GM12873 (cell line): Measurements from ENCODE around the gene RAB31.

ENCODE experiments used
- TF ChIP-seq, protein P1 (sequence below): IDR thresholded peaks from 2 replicates; pipeline ENCODE4 v1.5.1; 2012; ENCODE audit warnings: low read depth, mild to moderate bottlenecking, moderate library complexity, low read length, control low read depth; ENCODE audit not compliant: insufficient read depth; ENCODE audit errors: missing control alignments

The RAB31 gene

DNA sequence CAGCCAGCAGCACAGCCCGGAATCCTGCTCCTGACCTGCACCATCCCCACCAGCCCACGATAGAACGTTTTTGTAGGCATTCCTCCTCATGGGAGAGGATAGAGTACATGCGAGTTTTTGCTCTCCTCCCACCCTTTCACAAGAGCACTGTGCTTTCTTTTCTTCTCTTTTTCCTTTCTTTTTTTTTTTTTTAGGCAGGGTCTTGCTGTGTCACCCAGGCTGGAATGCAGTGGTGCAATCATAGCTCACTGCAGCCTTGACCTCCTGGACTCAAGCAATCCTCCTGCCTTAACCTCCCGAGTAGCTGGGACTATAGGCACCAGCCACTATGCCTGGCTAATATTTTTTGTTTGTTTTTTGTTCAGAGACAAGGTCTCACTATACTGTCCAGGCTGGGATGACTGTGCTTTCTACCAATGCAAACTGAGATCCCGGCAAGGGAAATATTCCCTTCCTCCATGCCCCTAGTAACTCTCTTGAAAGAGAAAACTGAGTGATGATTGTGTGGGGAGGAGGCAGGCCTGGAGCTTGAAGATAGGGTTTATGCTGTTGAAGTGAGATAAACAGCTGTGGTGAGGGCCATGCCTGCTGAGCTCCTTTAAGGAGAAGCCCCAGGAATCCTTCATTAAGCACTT is 95.1 kb downstream of the RAB31 start:
- TF ChIP-seq, protein P1, sequence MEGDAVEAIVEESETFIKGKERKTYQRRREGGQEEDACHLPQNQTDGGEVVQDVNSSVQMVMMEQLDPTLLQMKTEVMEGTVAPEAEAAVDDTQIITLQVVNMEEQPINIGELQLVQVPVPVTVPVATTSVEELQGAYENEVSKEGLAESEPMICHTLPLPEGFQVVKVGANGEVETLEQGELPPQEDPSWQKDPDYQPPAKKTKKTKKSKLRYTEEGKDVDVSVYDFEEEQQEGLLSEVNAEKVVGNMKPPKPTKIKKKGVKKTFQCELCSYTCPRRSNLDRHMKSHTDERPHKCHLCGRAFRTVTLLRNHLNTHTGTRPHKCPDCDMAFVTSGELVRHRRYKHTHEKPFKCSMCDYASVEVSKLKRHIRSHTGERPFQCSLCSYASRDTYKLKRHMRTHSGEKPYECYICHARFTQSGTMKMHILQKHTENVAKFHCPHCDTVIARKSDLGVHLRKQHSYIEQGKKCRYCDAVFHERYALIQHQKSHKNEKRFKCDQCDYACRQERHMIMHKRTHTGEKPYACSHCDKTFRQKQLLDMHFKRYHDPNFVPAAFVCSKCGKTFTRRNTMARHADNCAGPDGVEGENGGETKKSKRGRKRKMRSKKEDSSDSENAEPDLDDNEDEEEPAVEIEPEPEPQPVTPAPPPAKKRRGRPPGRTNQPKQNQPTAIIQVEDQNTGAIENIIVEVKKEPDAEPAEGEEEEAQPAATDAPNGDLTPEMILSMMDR = no peak

DNA sequence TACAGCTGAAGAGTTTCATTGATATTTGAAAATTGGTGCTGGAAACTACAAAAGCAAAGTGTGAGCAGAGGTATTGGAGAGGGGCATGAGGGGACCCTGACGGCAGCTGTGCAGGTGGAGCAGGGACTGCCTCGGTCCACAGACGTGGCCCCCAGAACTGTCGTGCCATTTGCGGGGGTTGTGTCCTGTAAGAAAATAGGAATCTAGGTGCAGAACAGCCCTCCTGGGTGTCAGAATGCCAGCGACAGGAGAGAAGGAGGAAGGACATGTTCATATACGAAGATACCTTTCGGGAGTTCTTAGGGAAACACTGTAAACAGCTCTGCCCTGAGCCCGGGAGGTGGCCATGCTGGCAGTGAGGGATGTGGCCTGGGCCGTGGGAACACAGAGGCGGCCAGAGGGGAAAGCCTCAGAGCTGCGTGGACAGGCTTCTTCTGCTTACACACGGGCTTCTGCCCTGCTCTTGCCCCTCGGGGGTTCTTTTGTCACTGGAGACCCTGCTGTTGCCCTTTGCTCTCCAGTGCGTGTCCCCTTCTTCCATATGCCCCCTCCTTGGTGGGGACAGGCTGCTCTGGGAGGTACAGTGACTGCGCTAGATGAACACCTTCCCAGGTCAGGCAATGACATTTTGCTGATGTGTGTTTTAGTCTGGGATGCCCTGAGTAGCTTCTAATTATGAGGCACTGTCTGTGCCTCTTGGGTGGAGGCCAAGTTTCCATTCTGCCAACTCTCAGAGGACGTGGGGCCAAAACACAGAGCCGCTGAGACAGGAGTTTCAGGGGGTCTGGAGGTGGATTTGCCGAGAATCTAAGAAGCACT is 95.8 kb downstream of the RAB31 start:
- TF ChIP-seq, protein P1 = no peak

DNA sequence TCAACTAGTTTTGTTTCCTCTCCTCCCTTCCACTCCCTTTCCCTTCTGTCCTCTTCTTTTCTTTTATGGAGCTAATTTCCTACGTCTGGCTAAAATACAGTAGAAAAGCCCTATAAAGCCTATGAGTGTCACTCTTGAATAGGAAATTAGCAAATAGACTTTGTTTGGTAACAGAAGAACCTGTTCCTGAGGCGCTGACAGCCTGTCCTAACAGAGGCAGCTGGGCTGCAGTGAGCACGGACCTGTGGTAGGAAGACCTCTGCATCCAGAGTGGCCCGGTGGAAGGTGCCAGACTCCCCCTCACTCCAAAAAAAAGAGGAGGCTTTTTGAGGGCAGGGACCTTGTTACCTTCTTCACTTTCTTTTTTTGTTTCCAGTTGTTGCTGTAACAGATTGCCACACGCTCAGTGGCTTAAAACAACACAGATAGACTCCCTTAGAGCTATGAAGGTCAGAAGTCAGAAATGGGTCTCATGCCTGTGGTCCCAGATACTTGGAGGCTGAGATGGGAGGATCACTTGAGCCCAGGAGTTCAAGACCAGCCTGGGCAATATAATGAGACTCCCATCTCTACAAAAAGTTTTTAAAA is 96.5 kb downstream of the RAB31 start:
- TF ChIP-seq, protein P1 = no peak

DNA sequence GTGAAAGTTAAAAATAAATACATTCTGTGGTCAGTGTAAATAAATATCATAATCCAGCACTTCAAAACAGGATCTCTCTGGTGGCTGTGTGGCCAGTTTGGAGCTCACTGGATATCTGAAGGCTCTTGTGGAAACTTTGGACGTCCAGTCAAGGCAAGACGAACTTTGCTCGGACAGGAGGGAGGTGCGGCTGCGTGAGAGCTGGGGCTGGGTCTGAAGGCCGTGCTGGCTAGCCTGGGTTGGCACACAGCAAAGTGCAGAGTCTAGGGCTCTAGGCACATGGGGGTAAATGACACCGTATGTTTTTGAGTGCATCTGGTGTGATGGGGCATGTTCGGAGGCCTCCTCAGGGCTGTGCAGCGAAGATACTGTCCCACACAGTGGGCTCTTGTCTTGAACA is 98.8 kb downstream of the RAB31 start:
- TF ChIP-seq, protein P1 = no peak

DNA sequence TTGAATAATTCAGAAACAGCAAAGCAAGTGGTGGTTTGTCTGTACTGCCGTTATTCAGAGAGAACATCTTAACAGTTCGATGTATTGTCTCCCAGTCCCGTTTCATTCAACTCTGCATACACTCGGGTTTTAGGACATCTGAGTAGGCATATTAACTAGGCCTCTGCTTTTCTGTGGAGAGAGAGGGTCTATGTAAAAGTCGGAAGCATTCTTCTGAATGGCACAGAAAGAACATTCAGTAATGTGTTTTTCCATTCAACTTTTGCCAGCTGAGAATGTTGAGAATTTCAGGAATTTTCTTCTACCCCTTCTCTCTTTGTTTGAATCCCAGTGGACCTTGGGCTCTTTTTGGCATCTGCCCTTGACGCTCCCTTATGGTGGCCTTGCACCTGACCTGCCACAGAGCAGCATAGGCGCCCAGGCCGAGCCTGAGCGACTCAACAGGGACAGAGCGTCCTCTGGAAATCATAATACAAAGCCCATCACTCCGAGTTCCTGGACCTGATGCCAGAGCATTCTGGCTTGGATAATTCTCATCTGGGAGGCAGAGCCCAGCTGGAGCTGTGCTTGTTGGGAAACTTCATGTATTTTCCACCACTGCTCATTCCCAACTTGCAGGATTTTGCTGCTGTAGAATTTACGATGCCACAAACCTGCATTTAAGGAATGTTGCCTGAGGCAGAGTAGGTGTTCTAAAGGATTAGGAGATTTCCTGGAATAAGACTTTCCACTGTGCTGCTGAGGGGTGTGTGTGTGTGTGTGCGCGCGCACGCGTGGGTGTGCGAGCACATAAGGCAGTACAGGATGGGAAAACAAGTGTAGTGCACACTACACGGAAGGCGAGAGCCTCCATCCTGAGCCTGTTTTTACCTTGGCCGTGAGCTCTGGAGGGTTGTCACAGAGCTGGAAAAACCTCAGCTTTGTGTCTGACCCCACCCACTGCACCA is 100.5 kb downstream of the RAB31 start:
- TF ChIP-seq, protein P1 = no peak

DNA sequence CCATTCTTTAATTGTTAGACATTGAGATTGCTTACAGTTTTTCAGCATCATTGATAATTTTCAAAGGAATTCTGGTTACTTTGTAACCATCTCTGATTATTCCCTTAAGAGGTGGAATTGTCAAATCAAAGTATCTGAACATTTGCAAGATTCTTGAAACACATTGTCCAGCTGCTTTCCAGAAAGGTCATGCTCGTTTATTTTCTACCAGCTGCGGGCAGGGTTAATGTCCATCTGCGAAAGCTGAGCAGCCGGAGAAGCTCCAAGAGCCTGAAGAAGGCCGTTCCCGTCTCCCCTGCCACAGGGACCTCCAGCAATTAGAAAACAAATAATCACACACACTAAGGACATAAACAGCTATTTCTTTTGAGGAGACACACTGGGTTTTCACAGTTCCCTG is 101.6 kb downstream of the RAB31 start:
- TF ChIP-seq, protein P1 = no peak
